ENCODE measurements around the gene MFSD1. TPM values are rescaled to one million over a fixed set of nuclear protein-coding genes. Genes with fewer than 3 reads are reported as not detected.

MFSD1 gene
- polyA plus RNA-seq, 4 donors, result 46.8 to 59.5 (median 53.9) TPM

- DNase-seq (ENCODE audit: low read depth in 4 of 4, low spot score in 3 of 4), result no peak
Observed at GRCh38 chr3:158864492-158864891, 62.6 kb downstream of the MFSD1 start.

- no peak for DNase-seq (ENCODE audit: low read depth in 4 of 4, low spot score in 3 of 4)
Observed at GRCh38 chr3:158875700-158876099, 73.8 kb downstream of the MFSD1 start.

Other genes starting within 250 kb of the MFSD1 start
- gene MLF1, start 230.9 kb upstream of the MFSD1 start, polyA plus RNA-seq (ENCODE audit: insufficient read length in 4 of 4), result 10 to 100 TPM; 17.3 to 64.8 (median 57.7) TPM
- gene GFM1, start 157.5 kb upstream of the MFSD1 start, polyA plus RNA-seq (ENCODE audit: insufficient read length in 4 of 4), result 10 to 100 TPM; 31.5 to 56.7 (median 48.3) TPM
- gene LXN, start 129.4 kb upstream of the MFSD1 start, polyA plus RNA-seq (ENCODE audit: insufficient read length in 4 of 4), result 10 to 100 TPM; 27.5 to 32.8 (median 29.6) TPM
- 10 to 100 TPM in 3 of 4 donors, 1 to 10 TPM in 1; 8.2 to 37.1 (median 18.6) TPM for gene RARRES1, start 69.6 kb upstream of the MFSD1 start, polyA plus RNA-seq (ENCODE audit: insufficient read length in 4 of 4)

All from left renal pelvis (tissue), 4 donors.